Right cardiac atrium (tissue), 5 donors: ENCODE measurements around the gene TREX2. TPM values are rescaled to one million over a fixed set of nuclear protein-coding genes. Genes with fewer than 3 reads are reported as not detected.
A peak's percentile ranks its signal among the peaks of the same experiment; 100 is the strongest.

Experiments
- ATAC-seq, 2 donors: fragments of 200-7000 bp; cut with Tn5 transposase; one replicate each; pipeline versions ENCODE4 v1.8.0 to v1.9.1; 2020; ENCODE audit warnings: moderate library complexity in 2 of 2, mild to moderate bottlenecking in 1 of 2
- DNase-seq, 3 donors: peaks; one replicate each; pipeline ENCODE4 v3.0.0-alpha.2; 2020
- H3K27ac ChIP-seq: one replicate; pipeline ENCODE4 v1.5.1; 2013; ENCODE audit warnings: mild to moderate bottlenecking, low read length, control low read depth, moderate library complexity
- H3K27me3 ChIP-seq: one replicate; pipeline ENCODE4 v1.6.1; 2013; ENCODE audit not compliant: control insufficient read depth, insufficient read depth
- H3K4me1 ChIP-seq: one replicate; pipeline ENCODE4 v1.6.1; 2013; ENCODE audit warnings: low read length; ENCODE audit not compliant: control insufficient read depth, insufficient read depth
- H3K4me3 ChIP-seq: one replicate; pipeline ENCODE4 v1.5.1; 2013; ENCODE audit warnings: low read length, control low read depth
- H3K9me3 ChIP-seq: one replicate; pipeline ENCODE4 v1.6.1; 2013; ENCODE audit warnings: low read length; ENCODE audit not compliant: control insufficient read depth
- WGBS: extraction: QIAGEN DNeasy Blood & Tissue Kit; methylation state at CpG from one replicate; pipeline ENCODE4 v1.1.7; 2013; 5-methylcytosine and 5-hydroxymethylcytosine counted together
- intact Hi-C, 4 donors: fragments of 100-400 bp; cut with DNase I; formaldehyde crosslinking; loops; one replicate each; pipeline versions ENCODE4 v1.11.0 to v1.14.0; 2022 to 2023
- polyA plus RNA-seq: library from polyadenylated mRNA; stranded (reverse); fragments of 200-250 nt; gene quantifications from one replicate; pipeline ENCODE4 v1.2.3, GENCODE V29; 2013
- total RNA-seq, 4 donors: library from RNA; stranded (reverse); fragmentation: NEBNext Ultra II Directional; extraction: Animal tissue kit (Norgen Biotek cat#: 25700); gene quantifications; one replicate each; pipeline ENCODE4 v1.2.1, GENCODE V29; 2021
- donor health status: healthy with polysubstance abuse.
- donor health status: DM: no; HTN: yes; CAD: no.
- donor health status: DM: no; HTN: no; CAD: no.
- donor health status: DM: no; HTN: yes; CAD: no; lungs with severe emphysema.
- donor health status: DM: yes; HTN: yes; CAD: no.

Gene TREX2
- total and polyA plus RNA-seq, 5 donors = 0.28 to 0.91 (median 0.48) TPM; not detected in 2

GRCh38 chrX:153464116-153464515 lies 18.3 kb upstream of the TREX2 start:
- 76% methylated on average over 5 of the region's 5 CpGs for WGBS
- Histone ChIP-seq H3K4me1 (no peaks in the 10 kb centered on the region), H3K9me3 (no peaks in the 10 kb centered on the region), H3K4me3 (no peak overlapping the region), H3K27ac (no peak overlapping the region), H3K27me3 (no peaks in the 10 kb centered on the region)
- DNase-seq (peak in 1 of 3 donors; percentile 10), ATAC-seq (no peak)
- intact Hi-C loops = no loop called here

- WGBS = 81% methylated on average over 12 of the region's 12 CpGs
- intact Hi-C loops = no loop called here
- Histone ChIP-seq H3K4me1 (no peaks in the 10 kb centered on the region), H3K27ac (no peak overlapping the region), H3K4me3 (no peak overlapping the region), H3K9me3 (no peaks in the 10 kb centered on the region), H3K27me3 (no peaks in the 10 kb centered on the region)
- ATAC-seq (no peak), DNase-seq (peak in 1 of 3 donors; percentile 33)
Observed at GRCh38 chrX:153463556-153463955, 17.7 kb upstream of the TREX2 start.

DNA sequence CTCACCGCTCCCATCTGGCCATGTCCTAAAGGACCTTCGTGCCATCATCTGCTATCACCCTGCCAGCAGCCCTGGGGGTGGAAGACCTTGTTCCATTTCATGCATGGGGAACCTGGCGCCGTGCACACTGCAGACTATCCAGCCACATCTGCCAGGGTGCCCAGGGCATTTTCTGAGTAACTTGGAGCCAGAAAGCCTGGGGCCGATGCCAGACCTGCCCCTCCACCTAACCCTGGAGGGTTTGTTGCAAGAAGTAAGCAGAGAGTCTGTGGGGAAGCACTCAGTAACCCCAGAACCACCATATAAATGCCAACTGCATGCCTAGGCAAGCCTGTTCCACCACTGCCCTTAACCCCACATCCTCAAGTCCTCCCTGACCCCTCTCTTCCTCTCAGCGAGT lies 17.2 kb upstream of the TREX2 start:
- Histone ChIP-seq H3K4me1 (no peaks in the 10 kb centered on the region), H3K27me3 (no peaks in the 10 kb centered on the region), H3K4me3 (no peak overlapping the region), H3K9me3 (no peaks in the 10 kb centered on the region), H3K27ac (no peak overlapping the region)
- ATAC-seq (no peak), DNase-seq (peak in 1 of 3 donors; percentile 21)
- 89% methylated on average over 6 of the region's 6 CpGs for whole genome bisulfite sequencing
- intact Hi-C loops = no loop called here

- WGBS = 91% methylated on average over 10 of the region's 10 CpGs
- H3K27me3 ChIP-seq = no peaks in the 10 kb centered on the region
- H3K4me3 ChIP-seq = no peak overlapping the region
- H3K9me3 ChIP-seq = no peaks in the 10 kb centered on the region
- DNase-seq (no peak), ATAC-seq (no peak)
- intact Hi-C loops = no loop called here
- H3K4me1 ChIP-seq = no peaks in the 10 kb centered on the region
- H3K27ac ChIP-seq = no peak overlapping the region
Observed at GRCh38 chrX:153462291-153462690, 16.4 kb upstream of the TREX2 start.

DNA sequence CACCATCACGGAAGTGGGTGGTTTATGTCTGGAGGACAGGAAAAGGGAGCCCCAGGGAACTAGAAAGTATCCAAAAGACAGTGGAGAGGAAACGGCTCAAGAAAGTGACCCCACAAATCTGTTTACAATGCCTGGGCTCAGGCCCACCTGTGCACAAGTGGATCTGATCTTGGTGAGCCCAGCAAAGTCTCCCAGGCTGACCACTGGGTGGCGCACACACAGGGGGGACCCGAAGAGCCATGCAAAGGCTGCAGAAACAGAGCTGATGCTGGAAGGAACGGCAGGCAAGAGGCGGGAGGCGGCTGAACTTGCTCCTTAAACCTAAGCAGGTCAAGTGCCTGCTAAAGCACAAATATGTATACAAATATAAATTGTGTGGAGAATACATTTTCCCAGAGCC lies 15.0 kb upstream of the TREX2 start:
- Histone ChIP-seq H3K9me3 (no peaks in the 10 kb centered on the region), H3K4me1 (no peaks in the 10 kb centered on the region), H3K4me3 (no peak overlapping the region), H3K27me3 (no peaks in the 10 kb centered on the region), H3K27ac (no peak overlapping the region)
- ATAC-seq = peak; percentile 34 to 45
- DNase-seq = peak; percentile 44 to 75 (median 74)
- WGBS = 43% methylated on average over 7 of the region's 7 CpGs
- intact Hi-C loops = no loop called here

DNA sequence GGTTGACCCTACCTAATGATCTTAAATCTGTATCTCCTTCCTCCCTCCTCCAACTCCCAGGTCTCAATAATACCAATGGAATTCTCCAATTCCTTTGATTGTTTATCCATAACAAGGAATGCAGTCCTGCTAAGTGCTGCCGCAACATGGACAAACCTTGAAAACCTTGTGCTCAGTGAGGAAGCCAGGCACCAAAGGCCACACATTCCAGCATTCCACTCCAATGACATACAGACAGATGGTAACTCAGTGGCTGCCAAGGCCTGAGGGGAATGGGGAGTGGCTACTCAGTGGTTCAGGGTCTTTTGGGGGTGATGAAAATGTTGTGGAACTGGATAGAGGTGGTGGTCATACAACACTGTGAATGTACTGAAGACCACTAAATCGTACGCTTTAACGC lies 14.1 kb upstream of the TREX2 start:
- DNase-seq (no peak), ATAC-seq (no peak)
- Histone ChIP-seq H3K27me3 (no peaks in the 10 kb centered on the region), H3K4me1 (no peaks in the 10 kb centered on the region), H3K9me3 (no peaks in the 10 kb centered on the region), H3K27ac (no peak overlapping the region), H3K4me3 (no peak overlapping the region)
- WGBS = 84% methylated on average over 4 of the region's 4 CpGs
- intact Hi-C loops = no loop called here

- ATAC-seq (no peak), DNase-seq (no peak)
- Histone ChIP-seq H3K27me3 (no peaks in the 10 kb centered on the region), H3K27ac (no peak overlapping the region), H3K9me3 (no peaks in the 10 kb centered on the region), H3K4me3 (no peak overlapping the region), H3K4me1 (no peaks in the 10 kb centered on the region)
- intact Hi-C loops = no loop called here
- WGBS = 78% methylated on average over 4 of the region's 4 CpGs
Observed at GRCh38 chrX:153458476-153458875, 12.6 kb upstream of the TREX2 start.

- DNase-seq (no peak), ATAC-seq (no peak)
- H3K4me1 ChIP-seq = no peaks in the 10 kb centered on the region
- no peak overlapping the region for H3K27ac ChIP-seq
- WGBS = 92% methylated on average over 17 of the region's 17 CpGs
- no peaks in the 10 kb centered on the region for H3K27me3 ChIP-seq
- H3K4me3 ChIP-seq = no peak overlapping the region
- intact Hi-C loops = no loop called here
- no peaks in the 10 kb centered on the region for H3K9me3 ChIP-seq
Observed at GRCh38 chrX:153457827-153458466, 12.1 kb upstream of the TREX2 start.

GRCh38 chrX:153457136-153457825 lies 11.4 kb upstream of the TREX2 start:
- ATAC-seq (no peak), DNase-seq (peak in 2 of 3 donors; percentile 8 to 37)
- no peak overlapping the region for H3K4me3 ChIP-seq
- intact Hi-C loops = no loop called here
- H3K27me3 ChIP-seq = no peaks in the 10 kb centered on the region
- WGBS = 92% methylated on average over 18 of the region's 18 CpGs
- no peak overlapping the region for H3K27ac ChIP-seq
- no peaks in the 10 kb centered on the region for H3K9me3 ChIP-seq
- H3K4me1 ChIP-seq = no peaks in the 10 kb centered on the region

- H3K27ac ChIP-seq = no peak overlapping the region
- ATAC-seq (no peak), DNase-seq (peak in 1 of 3 donors; percentile 9)
- no peak overlapping the region for H3K4me3 ChIP-seq
- 92% methylated on average over 9 of the region's 9 CpGs for WGBS
- intact Hi-C loops = no loop called here
- H3K27me3 ChIP-seq = no peaks in the 10 kb centered on the region
- H3K4me1 ChIP-seq = no peaks in the 10 kb centered on the region
- H3K9me3 ChIP-seq = no peaks in the 10 kb centered on the region
Observed at GRCh38 chrX:153456704-153457103, 10.8 kb upstream of the TREX2 start.

GRCh38 chrX:153456161-153456560 lies 10.3 kb upstream of the TREX2 start:
- Histone ChIP-seq H3K4me3 (no peak overlapping the region), H3K27ac (no peak overlapping the region), H3K27me3 (no peaks in the 10 kb centered on the region), H3K4me1 (no peaks in the 10 kb centered on the region), H3K9me3 (no peaks in the 10 kb centered on the region)
- peak; percentile 38 to 59 for ATAC-seq
- intact Hi-C loops = no loop called here
- DNase-seq = peak; percentile 28 to 69 (median 68)
- WGBS = 68% methylated on average over 12 of the region's 12 CpGs
